Activated T-cell treated with anti-CD3 and anti-CD28 coated beads for 24 hours (primary cell): ENCODE data around the gene CCNK.
A peak's percentile ranks its signal among the peaks of the same experiment; 100 is the strongest.

Experiments
- DNase-seq: peaks from one replicate; pipeline ENCODE4 v3.0.0-alpha.2; 2020; ENCODE audit warnings: low read depth

Gene CCNK

GRCh38 chr14:99480917-99481744 lies at the start of gene CCNK:
TSS of gene CCNK (plus strand) at chr14:99481409. CDS start at chr14:99492678, 11,269 bp downstream.
- DNase-seq, result peak; percentile 100

- no peak for DNase-seq
Observed at GRCh38 chr14:99431986-99432385, 49.2 kb upstream of the CCNK start.

- no peak for DNase-seq
Observed at GRCh38 chr14:99432485-99432884, 48.7 kb upstream of the CCNK start.

GRCh38 chr14:99435327-99435726 lies 45.9 kb upstream of the CCNK start:
- DNase-seq, result no peak

- DNase-seq, result no peak
Observed at GRCh38 chr14:99436247-99437180, 44.7 kb upstream of the CCNK start.

- DNase-seq, result no peak
Observed at GRCh38 chr14:99437706-99438105, 43.5 kb upstream of the CCNK start.

GRCh38 chr14:99440278-99440677 lies 40.9 kb upstream of the CCNK start:
- no peak for DNase-seq

- DNase-seq, result no peak
Observed at GRCh38 chr14:99441157-99441870, 39.9 kb upstream of the CCNK start.

GRCh38 chr14:99441918-99442317 lies 39.3 kb upstream of the CCNK start:
- DNase-seq, result no peak

- no peak for DNase-seq
Observed at GRCh38 chr14:99445931-99446330, 35.3 kb upstream of the CCNK start.

- no peak for DNase-seq
Observed at GRCh38 chr14:99447739-99448138, 33.5 kb upstream of the CCNK start.

- no peak for DNase-seq
Observed at GRCh38 chr14:99450266-99450665, 30.9 kb upstream of the CCNK start.

GRCh38 chr14:99451234-99451633 lies 30.0 kb upstream of the CCNK start:
- no peak for DNase-seq

GRCh38 chr14:99452968-99453367 lies 28.2 kb upstream of the CCNK start:
- DNase-seq, result no peak

GRCh38 chr14:99454246-99454645 lies 27.0 kb upstream of the CCNK start:
- no peak for DNase-seq

GRCh38 chr14:99459481-99460100 lies 21.6 kb upstream of the CCNK start:
- no peak for DNase-seq

GRCh38 chr14:99460793-99461192 lies 20.4 kb upstream of the CCNK start:
- DNase-seq, result no peak

- DNase-seq, result no peak
Observed at GRCh38 chr14:99461411-99462085, 19.7 kb upstream of the CCNK start.

- no peak for DNase-seq
Observed at GRCh38 chr14:99462210-99462609, 19.0 kb upstream of the CCNK start.

GRCh38 chr14:99463974-99464373 lies 17.2 kb upstream of the CCNK start:
- no peak for DNase-seq

GRCh38 chr14:99465288-99465687 lies 15.9 kb upstream of the CCNK start:
- DNase-seq, result no peak
